GM12801 (cell line): Measurements from ENCODE around the gene PNLIPRP2.

ENCODE experiments used
- CTCF ChIP-seq: IDR thresholded peaks from one replicate; pipeline ENCODE4 v1.5.1; 2011; ENCODE audit warnings: control low read depth; ENCODE audit not compliant: insufficient read length; ENCODE audit errors: extremely low read depth

PNLIPRP2 gene

DNA sequence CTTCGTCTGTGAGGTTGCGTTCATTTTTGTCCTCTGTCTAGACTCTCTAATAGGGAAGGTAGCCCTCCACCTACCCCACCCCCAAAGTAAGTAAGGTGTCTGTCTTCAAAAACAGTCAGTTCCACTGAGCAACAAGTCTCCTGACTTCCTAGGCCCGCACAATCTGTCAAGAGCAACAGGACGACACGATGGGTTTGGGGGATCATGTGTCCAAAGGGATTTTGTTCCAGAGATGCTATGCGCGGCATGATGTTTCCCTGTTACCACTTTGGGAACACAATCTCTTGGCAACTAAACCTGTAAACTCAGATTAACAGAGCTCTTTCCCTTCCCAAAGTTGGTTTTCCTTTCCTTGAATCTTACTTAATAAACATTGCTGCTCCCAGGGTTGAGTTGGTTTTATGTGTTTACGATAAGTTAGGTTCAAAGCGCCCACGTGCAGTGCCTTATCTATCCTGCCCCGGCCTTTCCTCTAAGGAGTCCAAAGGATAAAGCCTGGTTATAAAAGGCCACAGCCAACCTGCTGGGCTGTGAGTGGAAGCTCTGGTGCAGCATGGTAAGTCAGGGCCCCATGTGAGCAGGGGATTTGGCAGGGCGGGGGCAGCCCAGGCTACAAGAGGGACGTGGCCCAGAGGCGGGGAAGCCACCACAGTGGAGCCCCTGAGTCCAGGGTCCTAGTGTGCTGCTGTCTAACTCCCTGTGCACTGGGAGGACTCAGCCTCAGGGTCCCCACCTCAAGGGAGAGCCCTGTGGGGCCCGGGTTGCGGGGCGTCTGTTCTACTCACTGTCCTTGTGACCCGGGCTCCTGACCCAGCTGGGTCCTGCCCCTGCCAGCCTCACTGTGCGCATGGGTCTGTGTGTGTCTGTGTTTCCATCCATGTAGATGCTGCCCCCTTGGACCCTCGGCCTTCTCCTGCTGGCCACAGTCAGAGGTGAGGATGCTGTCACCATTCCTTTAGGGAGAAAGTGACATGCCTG lies at the start of gene PNLIPRP2:
TSS of gene PNLIPRP2 (plus strand) at position 531 of the 978 bp plus-strand sequence.
- no peak for TF ChIP-seq CTCF

- no peak for TF ChIP-seq CTCF
Observed at GRCh38 chr10:116574797-116575196, 46.0 kb upstream of the PNLIPRP2 start.

DNA sequence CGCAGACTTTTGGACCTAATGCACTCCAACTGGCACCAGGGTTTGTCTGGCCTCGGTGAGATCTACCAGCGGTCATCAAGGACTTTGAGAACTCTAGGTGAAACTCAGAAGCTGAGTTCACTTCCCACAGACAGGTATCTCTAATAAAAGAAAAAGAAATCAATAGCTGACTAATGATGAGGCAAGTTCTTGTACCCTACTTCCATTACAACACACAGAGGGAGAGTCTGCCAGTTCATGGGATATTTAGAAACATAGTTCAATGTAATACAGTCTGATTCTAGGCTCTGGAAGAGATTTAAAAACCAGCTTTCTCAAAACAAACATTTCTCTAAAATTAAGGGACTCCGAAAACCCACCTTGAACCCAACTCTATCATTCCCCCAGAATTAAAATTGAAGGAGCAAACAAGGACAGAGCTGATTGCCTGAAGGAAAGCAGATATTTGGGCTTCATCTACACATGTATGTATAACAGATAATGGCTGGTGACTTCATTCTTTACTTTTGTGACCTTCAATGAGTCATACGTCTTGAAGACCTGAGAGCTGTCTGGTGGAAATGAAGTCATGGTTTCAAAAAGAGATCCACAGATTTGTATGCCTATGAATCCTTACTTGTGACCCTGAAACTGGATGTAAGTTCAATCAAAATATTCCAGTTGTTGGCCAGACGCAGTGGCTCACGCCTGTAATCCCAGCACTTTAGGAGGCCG lies 32.7 kb upstream of the PNLIPRP2 start:
- no peak for TF ChIP-seq CTCF

DNA sequence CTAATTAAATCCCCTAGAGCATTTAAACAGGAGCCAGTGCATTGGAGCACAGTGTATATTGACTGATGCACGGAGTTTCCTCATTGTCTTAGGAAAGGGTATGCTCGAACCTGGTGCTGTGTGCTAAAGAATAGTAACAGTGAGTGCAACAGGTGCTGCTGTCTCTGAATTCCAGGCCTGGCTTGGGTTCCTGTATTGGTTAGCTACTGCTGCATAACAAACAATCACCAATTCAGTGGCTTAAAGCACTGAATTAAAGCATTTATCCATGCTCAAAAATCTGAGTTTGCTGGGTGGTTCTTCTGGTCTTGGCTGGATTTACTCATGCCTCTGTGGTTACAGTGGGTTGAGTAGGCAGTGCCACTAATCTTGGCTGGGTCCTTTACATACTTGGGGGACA lies 31.8 kb upstream of the PNLIPRP2 start:
- TF ChIP-seq CTCF = no peak

- TF ChIP-seq CTCF = no peak
Observed at GRCh38 chr10:116589926-116590325, 30.8 kb upstream of the PNLIPRP2 start.

- TF ChIP-seq CTCF = no peak
Observed at GRCh38 chr10:116590590-116591444, 29.9 kb upstream of the PNLIPRP2 start, which contains the start of gene PNLIPRP1. PNLIPRP1 (plus strand) TSS chr10:116590959; CDS start chr10:116591130, 171 bp downstream.
